GM23248 (cell line): ENCODE measurements around the gene PRKAR1B. TPM values are rescaled to one million over a fixed set of nuclear protein-coding genes. Genes with fewer than 3 reads are reported as not detected.
A peak's percentile ranks its signal among the peaks of the same experiment; 100 is the strongest.

Source experiments
- DNase-seq: peaks from one replicate; pipeline ENCODE4 v3.0.0-alpha.2; 2015
- H2AFZ ChIP-seq: fragments of 200-600 bp; sonication (generic); 2 replicates; pipeline ENCODE4 v1.6.1; 2016; ENCODE audit warnings: antibody characterized with exemption
- H3F3A ChIP-seq: fragments of 200-600 bp; sonication (generic); 2 replicates; pipeline ENCODE4 v1.6.1; 2016; ENCODE audit warnings: mild to moderate bottlenecking, antibody characterized with exemption, mixed run types; ENCODE audit not compliant: insufficient read depth
- H3K27ac ChIP-seq: fragments of 200-600 bp; sonication (generic); 2 replicates; pipeline ENCODE4 v1.5.1; 2016; ENCODE audit warnings: mild to moderate bottlenecking
- H3K27me3 ChIP-seq: fragments of 200-600 bp; sonication (generic); replicated peaks from 2 replicates; pipeline ENCODE4 v1.6.1; 2016; ENCODE audit warnings: mild to moderate bottlenecking; ENCODE audit not compliant: insufficient read depth
- H3K36me3 ChIP-seq: fragments of 200-600 bp; sonication (generic); 2 replicates; pipeline ENCODE4 v1.6.1; 2016; ENCODE audit warnings: low read depth, mild to moderate bottlenecking
- H3K4me1 ChIP-seq: fragments of 200-600 bp; sonication (generic); 2 replicates; pipeline ENCODE4 v1.6.1; 2016; ENCODE audit warnings: mild to moderate bottlenecking; ENCODE audit not compliant: insufficient read depth
- H3K4me2 ChIP-seq: fragments of 200-600 bp; sonication (generic); one replicate; pipeline ENCODE4 v1.6.1; 2016; ENCODE audit warnings: mild to moderate bottlenecking; ENCODE audit not compliant: unreplicated experiment
- H3K4me3 ChIP-seq: fragments of 200-600 bp; sonication (generic); 2 replicates; pipeline ENCODE4 v1.5.1; 2016; ENCODE audit warnings: mild to moderate bottlenecking
- H3K79me2 ChIP-seq: fragments of 200-600 bp; sonication (generic); 2 replicates; pipeline ENCODE4 v1.6.1; 2016; ENCODE audit warnings: mild to moderate bottlenecking; ENCODE audit not compliant: insufficient read depth
- H3K9ac ChIP-seq: fragments of 200-600 bp; sonication (generic); 2 replicates; pipeline ENCODE4 v1.6.1; 2016; ENCODE audit warnings: mild to moderate bottlenecking
- H3K9me2 ChIP-seq: fragments of 200-600 bp; sonication (generic); 2 replicates; pipeline ENCODE4 v1.6.1; 2016; ENCODE audit warnings: mixed run types, mild to moderate bottlenecking, moderate library complexity; ENCODE audit not compliant: insufficient read depth
- H3K9me3 ChIP-seq: fragments of 200-600 bp; sonication (generic); one replicate; pipeline ENCODE4 v1.6.1; 2017; ENCODE audit warnings: low read depth
- H4K20me1 ChIP-seq: fragments of 200-600 bp; sonication (generic); 2 replicates; pipeline ENCODE4 v1.6.0; 2016; ENCODE audit not compliant: insufficient read depth
- EZH2 ChIP-seq: fragments of 200-600 bp; sonication (generic); IDR thresholded peaks from 2 replicates; pipeline ENCODE4 v1.6.1; 2018; ENCODE audit warnings: antibody characterized with exemption, mild to moderate bottlenecking; ENCODE audit not compliant: insufficient read depth, poor library complexity, severe bottlenecking
- EZH2phosphoT487 ChIP-seq: fragments of 200-600 bp; sonication (generic); IDR thresholded peaks from 2 replicates; pipeline ENCODE4 v1.6.1; 2018; ENCODE audit warnings: antibody characterized with exemption, moderate library complexity, mild to moderate bottlenecking, low read depth; ENCODE audit not compliant: insufficient read depth
- WGBS, 2 experiments: methylation state at CpG; one replicate each; pipeline ENCODE4 v1.1.6; 2015 to 2017; ENCODE audit warnings: low lambda C conversion rate in 2 of 2, low coverage in 1 of 2; ENCODE audit errors: missing lambda C conversion rate in 2 of 2; 5-methylcytosine and 5-hydroxymethylcytosine counted together
- in situ Hi-C: fragments of 300-500 bp; cut with MboI; formaldehyde crosslinking; loops from 2 replicates; pipeline ENCODE4 v1.15.0; 2020
- polyA plus RNA-seq: library from polyadenylated mRNA; unstranded; fragments of >200 nt; fragmentation: Nextera tagmentation; extraction: Ambion mirVana; gene quantifications from 2 replicates; pipeline ENCODE4 v1.2.1, GENCODE V29; 2016
- total RNA-seq: library from RNA; depleted of rRNA; stranded (reverse); fragments of >200 nt; shearing (Covaris generic); gene quantifications from 2 replicates; pipeline ENCODE4 v1.2.3, GENCODE V29; 2014

The PRKAR1B gene
- total and polyA plus RNA-seq, 2 experiments from 2014 or later: 10.2 to 12.9 TPM

DNA sequence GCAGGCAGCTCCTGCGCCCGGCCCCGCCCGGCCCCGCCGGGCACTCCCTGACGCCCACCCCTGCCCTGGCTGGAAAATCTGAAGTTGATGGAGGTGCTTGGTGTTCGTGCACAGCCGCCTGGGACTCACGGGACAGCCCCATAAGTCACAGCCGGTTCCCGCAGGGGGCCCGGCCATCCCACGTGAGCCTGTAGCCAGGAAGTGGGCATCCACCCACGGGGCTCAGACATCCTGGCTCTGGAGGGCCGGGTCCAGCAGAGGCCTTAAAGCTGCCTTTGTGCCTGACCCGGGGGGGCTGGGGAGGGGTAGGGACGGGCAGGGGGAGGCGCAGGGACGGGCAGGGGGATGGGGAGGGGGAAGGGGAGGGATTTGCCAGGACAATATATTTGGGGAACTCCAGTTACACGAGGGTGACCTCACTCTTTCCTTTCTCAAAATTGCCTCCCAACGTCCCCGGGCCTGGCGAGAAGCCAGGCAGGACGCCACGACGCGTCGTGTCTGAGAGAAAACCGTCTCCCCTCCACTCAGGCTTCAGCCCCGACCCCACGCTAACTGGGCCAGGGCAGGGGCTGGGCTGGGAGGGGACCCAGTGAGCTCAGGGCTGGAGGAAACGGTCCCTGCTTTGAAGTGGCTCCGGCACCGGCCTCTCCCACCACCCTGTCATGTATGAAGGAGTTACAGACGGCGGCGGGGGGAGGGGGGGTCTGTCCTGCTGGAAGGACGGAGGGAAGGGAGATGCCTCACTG, 125.3 kb downstream of the PRKAR1B start:
- H3F3A ChIP-seq: no peaks in the 10 kb centered on the region
- peak overlapping the region; percentile 48; the same call in 1 of the 2 replicates for H2AFZ ChIP-seq
- no peak overlapping the region for H3K27ac ChIP-seq
- no peaks in the 10 kb centered on the region for H3K79me2 ChIP-seq
- no peaks in the 10 kb centered on the region for H3K4me1 ChIP-seq
- no peaks in the 10 kb centered on the region for H4K20me1 ChIP-seq
- H3K4me2 ChIP-seq: no peak overlapping the region
- H3K9ac ChIP-seq: 0 out of 2 replicates have a peak overlapping the region, but pooled peaks have one; percentile 25
- H3K27me3 ChIP-seq: no peaks in the 10 kb centered on the region
- no peaks in the 10 kb centered on the region for H3K36me3 ChIP-seq
- no peaks in the 10 kb centered on the region for H3K9me2 ChIP-seq
- DNase-seq: peak; percentile 37
- in situ Hi-C loops: no loop called here
- no peaks in the 10 kb centered on the region for H3K9me3 ChIP-seq
- 24 to 36% methylated on average over 21 to 39 of the region's 39 CpGs for WGBS, 2 experiments
- TF ChIP-seq EZH2phosphoT487 (no peak), EZH2 (no peak)
- H3K4me3 ChIP-seq: no peak overlapping the region

DNA sequence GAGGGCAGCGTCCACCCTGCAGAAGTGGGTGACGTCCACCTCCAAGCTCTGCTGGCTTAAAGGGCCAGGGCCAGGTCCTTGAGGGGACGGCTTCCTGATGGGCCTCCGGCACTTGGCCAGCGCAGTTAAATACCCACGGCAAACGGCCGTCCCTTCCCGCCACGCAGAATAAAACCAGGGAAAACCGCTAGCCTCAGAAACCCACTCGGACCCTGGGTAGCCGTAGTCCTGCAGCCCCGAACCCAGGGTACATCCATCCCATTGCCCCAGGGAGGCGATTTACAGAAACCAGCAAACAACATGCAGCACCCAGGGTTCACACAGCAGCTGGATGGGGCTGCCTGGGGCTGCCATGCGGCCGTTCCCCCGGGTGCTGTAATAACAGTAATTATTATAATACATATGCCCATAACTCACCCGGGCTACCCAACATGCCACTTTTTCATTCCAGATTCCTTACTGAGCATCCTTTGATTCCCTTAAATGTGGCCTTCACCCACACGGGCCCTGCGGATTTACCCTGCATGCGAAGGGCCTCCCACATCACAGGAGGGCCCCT, 126.0 kb downstream of the PRKAR1B start:
- Histone ChIP-seq H3K36me3 (no peaks in the 10 kb centered on the region), H3K79me2 (no peaks in the 10 kb centered on the region), H3F3A (no peaks in the 10 kb centered on the region), H3K4me2 (no peak overlapping the region), H3K9me2 (no peaks in the 10 kb centered on the region), H3K9me3 (no peaks in the 10 kb centered on the region), H4K20me1 (no peaks in the 10 kb centered on the region), H3K27ac (no peak overlapping the region), H3K4me3 (no peak overlapping the region), H2AFZ (peak overlapping the region; percentile 48; the same call in 1 of the 2 replicates), H3K4me1 (no peaks in the 10 kb centered on the region), H3K27me3 (no peaks in the 10 kb centered on the region), H3K9ac (0 out of 2 replicates have a peak overlapping the region, but pooled peaks have one; percentile 25)
- 80 to 82% methylated on average over 20 to 22 of the region's 22 CpGs for WGBS, 2 experiments
- no peak for TF ChIP-seq EZH2phosphoT487
- TF ChIP-seq EZH2: no peak
- DNase-seq: no peak
- in situ Hi-C loops: no loop called here

- 86 to 89% methylated on average over 33 of the region's 33 CpGs for WGBS, 2 experiments
- Histone ChIP-seq H4K20me1 (no peaks in the 10 kb centered on the region), H3K9ac (no peak overlapping the region), H3K27me3 (no peaks in the 10 kb centered on the region), H3F3A (no peaks in the 10 kb centered on the region), H3K9me3 (no peaks in the 10 kb centered on the region), H3K4me3 (no peak overlapping the region), H3K4me2 (no peak overlapping the region), H2AFZ (no peak overlapping the region), H3K79me2 (no peaks in the 10 kb centered on the region), H3K4me1 (no peaks in the 10 kb centered on the region), H3K27ac (no peak overlapping the region), H3K9me2 (no peaks in the 10 kb centered on the region), H3K36me3 (no peaks in the 10 kb centered on the region)
- no peak for TF ChIP-seq EZH2phosphoT487
- no peak for TF ChIP-seq EZH2
- in situ Hi-C loops: no loop called here
- DNase-seq: no peak
Observed at GRCh38 chr7:600149-601035, 126.7 kb downstream of the PRKAR1B start.

GRCh38 chr7:598899-599298, 128.2 kb downstream of the PRKAR1B start:
- H3K27me3 ChIP-seq: no peaks in the 10 kb centered on the region
- 90 to 93% methylated on average over 18 to 19 of the region's 19 CpGs for WGBS, 2 experiments
- TF ChIP-seq EZH2phosphoT487 (no peak), EZH2 (no peak)
- no peaks in the 10 kb centered on the region for H3K9me2 ChIP-seq
- H3K9ac ChIP-seq: no peak overlapping the region
- H3K9me3 ChIP-seq: no peaks in the 10 kb centered on the region
- H4K20me1 ChIP-seq: no peaks in the 10 kb centered on the region
- H3F3A ChIP-seq: no peaks in the 10 kb centered on the region
- in situ Hi-C loops: no loop called here
- H3K79me2 ChIP-seq: no peaks in the 10 kb centered on the region
- H3K36me3 ChIP-seq: no peaks in the 10 kb centered on the region
- no peaks in the 10 kb centered on the region for H3K4me1 ChIP-seq
- no peak overlapping the region for H2AFZ ChIP-seq
- DNase-seq: no peak
- H3K4me2 ChIP-seq: no peak overlapping the region
- no peak overlapping the region for H3K4me3 ChIP-seq
- no peak overlapping the region for H3K27ac ChIP-seq
